RCC 7860 (cell line): Measurements from ENCODE around the gene NAA20.
"Not testable (repeated sequence)": the region's sequence is repeated elsewhere in the genome, so short reads cannot be mapped to it uniquely, and the experiment has no call there.

Source experiments
- DNase-seq: peaks from one replicate; pipeline ENCODE4 v3.0.0-alpha.2; 2015; ENCODE audit warnings: low spot score
- FAIRE-seq: peaks from 2 replicates; lab custom pipeline; 2012; peaks lifted over from hg19 to GRCh38; lab: Jason Lieb, UNC

The NAA20 gene

GRCh38 chr20:19991308-19991707 lies 25.9 kb upstream of the NAA20 start:
- DNase-seq (no peak), FAIRE-seq (no peak)

- FAIRE-seq: no peak
- no peak for DNase-seq
Measured at GRCh38 chr20:19991854-19992253, 25.3 kb upstream of the NAA20 start.

- FAIRE-seq: peak; percentile 86
- DNase-seq: peak; percentile 89
Measured at GRCh38 chr20:19992996-19993908, 23.9 kb upstream of the NAA20 start.

GRCh38 chr20:19993958-19994669 lies 23.0 kb upstream of the NAA20 start:
- DNase-seq (peak; percentile 80), FAIRE-seq (peak; percentile 75)

GRCh38 chr20:19995220-19995863 lies 21.8 kb upstream of the NAA20 start:
- DNase-seq: peak; percentile 41
- no peak for FAIRE-seq

- FAIRE-seq: no peak
- no peak for DNase-seq
Measured at GRCh38 chr20:19996222-19996621, 20.9 kb upstream of the NAA20 start.

GRCh38 chr20:19996917-19997316 lies 20.2 kb upstream of the NAA20 start:
- DNase-seq: no peak
- no peak for FAIRE-seq

- DNase-seq (no peak), FAIRE-seq (no peak)
Measured at GRCh38 chr20:19998990-19999705, 18.0 kb upstream of the NAA20 start.

- DNase-seq (no peak), FAIRE-seq (no peak)
Measured at GRCh38 chr20:20000211-20000968, 16.8 kb upstream of the NAA20 start.

GRCh38 chr20:20002101-20002998 lies 14.8 kb upstream of the NAA20 start:
- DNase-seq (no peak), FAIRE-seq (no peak)

GRCh38 chr20:20003031-20003954 lies 13.9 kb upstream of the NAA20 start:
- FAIRE-seq (no peak), DNase-seq (no peak)

- FAIRE-seq, DNase-seq: not testable (repeated sequence)
Measured at GRCh38 chr20:20003955-20004322, 13.2 kb upstream of the NAA20 start.

GRCh38 chr20:20005342-20005741 lies 11.8 kb upstream of the NAA20 start:
- DNase-seq: no peak
- FAIRE-seq: no peak

GRCh38 chr20:20009784-20010253 lies 7.3 kb upstream of the NAA20 start:
- FAIRE-seq (no peak), DNase-seq (no peak)

- DNase-seq: no peak
- no peak for FAIRE-seq
Measured at GRCh38 chr20:20010639-20011500, 6.3 kb upstream of the NAA20 start.

GRCh38 chr20:20012541-20012940 lies 4.6 kb upstream of the NAA20 start:
- DNase-seq (no peak), FAIRE-seq (no peak)

GRCh38 chr20:20014659-20015058 lies 2.5 kb upstream of the NAA20 start:
- FAIRE-seq (no peak), DNase-seq (no peak)
